ENCODE results near the gene LBHD2.

- TF ChIP-seq CTCF (IDR thresholded peaks at IDR 0.05; ENCODE audit: low read depth, low read length, poor library complexity, severe bottlenecking), result peak; percentile 76
- no peak for TF ChIP-seq EZH2phosphoT487 (IDR thresholded peaks at IDR 0.05; ENCODE audit: borderline replicate concordance, low read length)
Observed at GRCh38 chr14:103123634-103124500, 39.9 kb downstream of the LBHD2 start.

Measured in DOHH2 (cell line).